GM12874 (cell line): ENCODE data around the gene RALGPS1.

Experiments
- CTCF ChIP-seq: IDR thresholded peaks from 2 replicates; pipeline ENCODE4 v1.5.1; 2011; ENCODE audit warnings: low read depth, mild to moderate bottlenecking, control low read depth, low read length, moderate library complexity; ENCODE audit not compliant: insufficient read depth

RALGPS1 gene

DNA sequence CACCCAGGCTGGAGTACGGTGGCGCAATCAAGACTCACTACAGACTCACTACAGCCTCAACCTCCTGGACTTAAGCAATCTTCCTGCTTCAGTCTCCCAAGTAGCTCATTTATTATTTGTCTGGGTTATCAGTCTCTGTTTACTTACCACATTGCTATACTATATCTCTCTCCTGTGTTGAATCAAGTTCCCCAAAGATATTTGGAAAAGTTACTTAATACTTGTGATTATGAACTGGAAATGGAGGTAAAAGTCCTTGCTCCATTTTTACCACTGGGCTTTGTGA, 152.2 kb downstream of the RALGPS1 start:
- TF ChIP-seq CTCF: no peak

GRCh38 chr9:127067603-127068220, 153.1 kb downstream of the RALGPS1 start:
- no peak for TF ChIP-seq CTCF

DNA sequence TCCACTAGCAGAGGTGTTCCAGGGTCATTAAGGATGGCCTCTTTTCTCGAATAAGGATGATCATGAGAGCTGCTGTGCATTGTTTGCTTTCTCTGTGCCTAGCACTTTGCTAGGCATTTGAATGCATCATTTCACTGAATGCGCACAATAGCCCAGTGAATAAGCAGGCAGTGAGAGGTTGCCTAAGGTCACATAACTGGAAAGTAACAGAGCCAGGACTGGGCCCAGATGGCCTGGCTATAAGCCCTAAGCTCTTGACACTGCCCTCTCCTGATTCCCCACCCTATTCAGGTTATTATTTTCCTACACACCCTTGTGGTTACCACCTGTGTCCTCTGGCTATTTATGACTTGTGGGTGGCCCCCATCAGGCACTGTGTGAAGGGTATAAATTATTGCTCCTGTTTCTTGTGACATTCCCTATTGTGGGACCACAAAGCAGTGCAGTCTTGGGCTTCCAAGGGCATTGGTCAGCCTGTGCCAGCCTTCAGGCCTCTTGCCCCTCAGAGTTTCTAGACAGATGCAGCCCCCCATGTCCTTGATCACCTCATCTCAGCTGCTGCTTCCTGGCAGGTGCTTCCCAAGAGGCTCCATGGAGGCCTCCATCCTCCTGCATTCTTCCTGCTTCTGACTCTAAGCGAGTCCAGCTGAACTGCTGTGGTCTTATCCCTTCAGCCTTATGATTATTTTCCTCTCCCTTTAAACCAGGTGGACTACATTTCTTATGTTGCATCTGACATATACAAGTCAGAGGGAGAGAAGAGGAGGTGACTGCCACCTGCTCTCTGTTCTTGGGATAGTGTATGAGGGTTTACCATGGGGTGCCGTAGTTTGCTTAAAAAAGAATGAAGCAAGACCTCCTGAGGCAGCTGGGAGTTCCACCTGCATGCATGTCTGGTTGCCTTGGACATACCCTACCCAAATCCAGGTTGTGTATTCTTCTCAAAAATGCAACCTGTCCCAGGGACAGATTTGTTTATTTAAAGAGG, 160.3 kb downstream of the RALGPS1 start:
- no peak for TF ChIP-seq CTCF

GRCh38 chr9:127075624-127076372, 161.2 kb downstream of the RALGPS1 start:
- no peak for TF ChIP-seq CTCF

DNA sequence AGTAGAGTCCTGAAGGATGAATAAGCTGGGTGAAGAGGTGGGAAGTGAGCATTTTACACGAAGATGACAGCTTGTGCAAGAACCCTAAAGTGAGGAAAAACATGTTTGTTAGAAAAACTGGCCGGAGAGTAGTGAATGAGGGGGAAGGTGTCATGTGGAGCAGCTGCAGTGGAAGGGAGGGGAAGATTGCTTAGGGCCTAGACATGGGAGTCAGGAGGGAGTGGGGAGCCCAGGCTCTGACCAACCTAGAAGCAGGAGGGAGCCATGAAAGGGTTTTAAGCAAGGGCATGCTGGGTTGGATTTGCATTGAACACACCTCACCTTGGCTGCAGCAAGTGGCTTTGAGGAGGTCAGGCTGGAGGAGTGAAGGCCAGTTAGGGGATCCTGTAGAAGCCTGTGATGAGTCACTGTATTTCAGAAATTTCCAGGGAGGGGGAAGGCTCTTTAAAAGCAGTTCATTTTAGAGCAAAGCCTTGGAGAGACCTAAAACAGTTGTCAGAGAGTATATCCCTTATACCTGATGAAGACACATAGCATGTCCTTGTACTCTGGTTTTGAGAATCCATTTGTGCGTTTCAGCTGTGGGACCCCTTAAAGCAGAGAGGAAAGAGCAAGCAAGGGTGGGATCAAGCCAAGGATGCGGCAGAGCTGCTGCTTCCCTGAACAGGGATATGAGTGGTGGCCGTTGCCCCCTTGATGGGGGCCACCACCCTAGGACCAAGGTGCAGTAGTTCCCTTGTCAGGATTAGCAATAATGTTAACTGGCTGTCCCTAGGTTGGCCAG, 162.5 kb downstream of the RALGPS1 start:
- TF ChIP-seq CTCF: no peak

- TF ChIP-seq CTCF: no peak
These were observed 163.0 kb downstream of the RALGPS1 start for GRCh38 chr9:127077644-127077946.

- no peak for TF ChIP-seq CTCF
These were observed 163.8 kb downstream of the RALGPS1 start for GRCh38 chr9:127078336-127078735.
